Psoas muscle (tissue), 8 donors: Measurements from ENCODE around the gene PALD1. TPM values are rescaled to one million over a fixed set of nuclear protein-coding genes. Genes with fewer than 3 reads are reported as not detected.

Source experiments
- ATAC-seq, 4 donors: fragments of 200-7000 bp; cut with Tn5 transposase; one replicate each; pipeline ENCODE4 v1.9.1; 2020; ENCODE audit warnings: moderate library complexity in 3 of 4, mild to moderate bottlenecking in 2 of 4
- DNase-seq, 2 donors: peaks; one replicate each; pipeline ENCODE4 v3.0.0-alpha.2; 2020
- H3K27ac ChIP-seq: fragments of 200-600 bp; one replicate; pipeline ENCODE4 v1.8.0; 2022
- H3K27me3 ChIP-seq, 3 donors: fragments of 200-600 bp in 1 of 3; one replicate each; pipeline versions ENCODE4 v1.6.1 to v1.8.0; 2013 to 2022; ENCODE audit warnings: low read length in 2 of 3, mild to moderate bottlenecking in 2 of 3, moderate library complexity in 1 of 3; ENCODE audit not compliant: insufficient read depth in 3 of 3
- H3K36me3 ChIP-seq, 2 donors: fragments of 200-600 bp in 1 of 2; one replicate each; pipeline versions ENCODE4 v1.6.1 to v1.8.0; 2013 to 2022; ENCODE audit warnings: low read depth in 1 of 2, mild to moderate bottlenecking in 1 of 2, moderate library complexity in 1 of 2; ENCODE audit not compliant: insufficient read depth in 1 of 2
- H3K4me1 ChIP-seq: fragments of 200-600 bp; one replicate; pipeline ENCODE4 v1.8.0; 2022
- H3K4me3 ChIP-seq: fragments of 200-600 bp; one replicate; pipeline ENCODE4 v1.8.0; 2022; ENCODE audit warnings: mild to moderate bottlenecking
- H3K9me3 ChIP-seq: fragments of 200-600 bp; one replicate; pipeline ENCODE4 v1.8.0; 2022
- WGBS, 3 donors: extraction: QIAGEN DNeasy Blood & Tissue Kit; methylation state at CpG; one replicate each; pipeline versions ENCODE4 v1.1.6 to v1.1.7; 2013; 5-methylcytosine and 5-hydroxymethylcytosine counted together
- intact Hi-C, 2 donors: fragments of 100-400 bp; cut with DNase I; formaldehyde crosslinking; loops; one replicate each; pipeline versions ENCODE4 v1.11.0 to v1.14.2; 2022
- polyA plus RNA-seq, 3 donors: library from polyadenylated mRNA; stranded (reverse); fragments of 200-250 nt; gene quantifications; one replicate each; pipeline ENCODE4 v1.2.3, GENCODE V29; 2013
- total RNA-seq, 4 donors: library from RNA; stranded (reverse); fragmentation: NEBNext Ultra II Directional in 2 of 4; extraction: Animal tissue kit (Norgen Biotek cat#: 25700) in 2 of 4; gene quantifications; one replicate each; pipeline versions ENCODE4 v1.2.1 to v1.2.4, GENCODE V29; 2021 to 2023
- TF ChIP-seq, protein P1 (sequence below): fragments of 200-600 bp; IDR thresholded peaks from one replicate; pipeline ENCODE4 v1.8.0; 2022; ENCODE audit warnings: antibody characterized with exemption
- donor health status: healthy with polysubstance abuse.
- donor health status: DM: no; HTN: no; CAD: no; lungs with moderate emphysema.
- donor health status: Bipolar disorder and iron deficiency.
- donor health status: healthy.
- donor health status: DM: yes; HTN: yes; CAD: no.
- donor health status: DM: no; HTN: no; CAD: no.
- donor health status: DM: no; HTN: no; CAD: no.
- donor health status: DM: yes; HTN: yes; CAD: no.

PALD1 gene
- total and polyA plus RNA-seq, 7 donors, result 1.0 to 4.0 (median 2.8) TPM

DNA sequence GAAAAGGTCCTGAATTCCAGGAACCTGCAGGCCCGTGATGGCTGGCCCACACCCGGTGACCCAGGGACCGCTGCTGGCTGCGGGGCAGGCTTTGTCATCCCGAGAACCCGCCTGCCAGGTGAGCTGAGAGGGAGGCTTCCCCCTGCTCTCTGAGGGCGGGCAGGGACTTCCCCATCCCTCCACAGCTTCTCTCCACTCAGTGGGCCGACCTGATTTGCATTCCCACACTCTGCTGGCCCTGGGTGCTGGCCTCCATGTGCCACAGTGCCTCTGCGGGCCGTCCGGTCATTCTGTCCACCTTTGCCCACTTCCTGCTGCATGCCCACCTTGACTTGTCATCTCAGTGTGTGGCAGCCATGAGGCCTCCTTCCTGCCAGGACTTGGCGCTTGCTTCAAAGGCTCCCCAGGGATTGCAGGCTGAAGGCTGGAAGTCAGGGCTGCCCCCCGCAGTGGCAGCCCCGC is 35.3 kb downstream of the PALD1 start:
- Histone ChIP-seq H3K4me3 (no peak overlapping the region), H3K36me3 (no peaks in the 10 kb centered on the region), H3K27me3 (no peaks in the 10 kb centered on the region), H3K4me1 (peaks cover 46% of the 10 kb centered on the region), H3K27ac (no peak overlapping the region), H3K9me3 (no peaks in the 10 kb centered on the region)
- ATAC-seq (no peak), DNase-seq (no peak)
- TF ChIP-seq, protein P1, sequence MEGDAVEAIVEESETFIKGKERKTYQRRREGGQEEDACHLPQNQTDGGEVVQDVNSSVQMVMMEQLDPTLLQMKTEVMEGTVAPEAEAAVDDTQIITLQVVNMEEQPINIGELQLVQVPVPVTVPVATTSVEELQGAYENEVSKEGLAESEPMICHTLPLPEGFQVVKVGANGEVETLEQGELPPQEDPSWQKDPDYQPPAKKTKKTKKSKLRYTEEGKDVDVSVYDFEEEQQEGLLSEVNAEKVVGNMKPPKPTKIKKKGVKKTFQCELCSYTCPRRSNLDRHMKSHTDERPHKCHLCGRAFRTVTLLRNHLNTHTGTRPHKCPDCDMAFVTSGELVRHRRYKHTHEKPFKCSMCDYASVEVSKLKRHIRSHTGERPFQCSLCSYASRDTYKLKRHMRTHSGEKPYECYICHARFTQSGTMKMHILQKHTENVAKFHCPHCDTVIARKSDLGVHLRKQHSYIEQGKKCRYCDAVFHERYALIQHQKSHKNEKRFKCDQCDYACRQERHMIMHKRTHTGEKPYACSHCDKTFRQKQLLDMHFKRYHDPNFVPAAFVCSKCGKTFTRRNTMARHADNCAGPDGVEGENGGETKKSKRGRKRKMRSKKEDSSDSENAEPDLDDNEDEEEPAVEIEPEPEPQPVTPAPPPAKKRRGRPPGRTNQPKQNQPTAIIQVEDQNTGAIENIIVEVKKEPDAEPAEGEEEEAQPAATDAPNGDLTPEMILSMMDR, result no peak
- 75 to 86% (median 77%) methylated on average over 14 of the region's 14 CpGs for WGBS, 3 donors
- intact Hi-C loops, result loop anchor here in 1 of 2 donors (5.0 kb wide), 1 partner anchor 37 kb away; the partner anchor contains the start of gene PALD1

- no peaks in the 10 kb centered on the region for H3K36me3 ChIP-seq
- DNase-seq (no peak), ATAC-seq (no peak)
- WGBS, 3 donors, result 57 to 72% (median 59%) methylated on average over 8 of the region's 8 CpGs
- H3K9me3 ChIP-seq, result no peaks in the 10 kb centered on the region
- TF ChIP-seq, protein P1, result no peak
- H3K27me3 ChIP-seq, result no peaks in the 10 kb centered on the region
- no peak overlapping the region for H3K4me3 ChIP-seq
- peaks cover 39% of the 10 kb centered on the region for H3K4me1 ChIP-seq
- H3K27ac ChIP-seq, result no peak overlapping the region
- intact Hi-C loops, result loop anchor here in 1 of 2 donors (5.0 kb wide), 1 partner anchor 37 kb away; the partner anchor contains the start of gene PALD1
Measured at GRCh38 chr10:70514591-70514990, 36.0 kb downstream of the PALD1 start.

GRCh38 chr10:70515035-70515667 is 36.6 kb downstream of the PALD1 start:
- peak overlapping the region; percentile 36 for H3K27ac ChIP-seq
- peak in 1 of 2 donors; percentile 76 for DNase-seq
- H3K4me3 ChIP-seq, result no peak overlapping the region
- 46 to 54% (median 49%) methylated on average over 8 of the region's 8 CpGs for WGBS, 3 donors
- peak; percentile 84 to 90 (median 88) for ATAC-seq
- H3K36me3 ChIP-seq, result no peaks in the 10 kb centered on the region
- no peaks in the 10 kb centered on the region for H3K27me3 ChIP-seq
- TF ChIP-seq, protein P1, result no peak
- H3K4me1 ChIP-seq, result peaks cover 34% of the 10 kb centered on the region
- H3K9me3 ChIP-seq, result no peaks in the 10 kb centered on the region
- intact Hi-C loops, result no loop called here

- Histone ChIP-seq H3K27ac (no peak overlapping the region), H3K4me1 (peaks cover 10% of the 10 kb centered on the region), H3K4me3 (no peak overlapping the region), H3K27me3 (peaks cover 0 to 1% (median 0%) of the 10 kb centered on the region in 3 donors), H3K9me3 (no peaks in the 10 kb centered on the region), H3K36me3 (no peaks in the 10 kb centered on the region)
- TF ChIP-seq, protein P1, result no peak
- intact Hi-C loops, result no loop called here
- ATAC-seq (no peak), DNase-seq (no peak)
- 91 to 95% (median 91%) methylated on average over 5 of the region's 5 CpGs for WGBS, 3 donors
Measured at GRCh38 chr10:70518695-70519094, 40.1 kb downstream of the PALD1 start.

GRCh38 chr10:70523057-70523456 is 44.5 kb downstream of the PALD1 start:
- 55 to 78% (median 72%) methylated on average over 6 of the region's 6 CpGs for WGBS, 3 donors
- Histone ChIP-seq H3K4me3 (no peak overlapping the region), H3K9me3 (no peaks in the 10 kb centered on the region), H3K4me1 (no peaks in the 10 kb centered on the region), H3K36me3 (no peaks in the 10 kb centered on the region), H3K27me3 (peaks cover 0 to 1% (median 0%) of the 10 kb centered on the region in 3 donors), H3K27ac (no peak overlapping the region)
- intact Hi-C loops, result no loop called here
- TF ChIP-seq, protein P1, result no peak
- no peak for ATAC-seq
- no peak for DNase-seq
